IPS-18a (cell line): Measurements from ENCODE around the gene IP6K1.

Source experiments
- H3K27ac ChIP-seq: one replicate; pipeline ENCODE4 v1.5.1; 2013; ENCODE audit warnings: low read length
- H3K27me3 ChIP-seq: one replicate; pipeline ENCODE4 v1.6.1; 2013; ENCODE audit warnings: mild to moderate bottlenecking, low read length; ENCODE audit not compliant: control insufficient read depth, insufficient read depth
- H3K36me3 ChIP-seq: one replicate; pipeline ENCODE4 v1.6.1; 2013; ENCODE audit warnings: low read depth, low read length; ENCODE audit not compliant: control insufficient read depth
- H3K4me1 ChIP-seq: one replicate; pipeline ENCODE4 v1.6.1; 2013; ENCODE audit warnings: low read depth, low read length; ENCODE audit not compliant: control insufficient read depth
- H3K4me3 ChIP-seq: one replicate; pipeline ENCODE4 v1.5.1; 2013; ENCODE audit warnings: low read length
- H3K9ac ChIP-seq: one replicate; pipeline ENCODE4 v1.6.1; 2013; ENCODE audit warnings: mild to moderate bottlenecking, low read length, moderate library complexity
- H3K9me3 ChIP-seq: one replicate; pipeline ENCODE4 v1.6.1; 2013; ENCODE audit warnings: low read depth, low read length; ENCODE audit not compliant: control insufficient read depth

The IP6K1 gene

GRCh38 chr3:49712631-49713317, 73.6 kb downstream of the IP6K1 start:
- H3K27ac ChIP-seq, result no peak overlapping the region
- no peak overlapping the region for H3K4me3 ChIP-seq
- no peaks in the 10 kb centered on the region for H3K36me3 ChIP-seq
- no peaks in the 10 kb centered on the region for H3K9me3 ChIP-seq
- H3K4me1 ChIP-seq, result no peaks in the 10 kb centered on the region
- H3K9ac ChIP-seq, result no peak overlapping the region
- no peaks in the 10 kb centered on the region for H3K27me3 ChIP-seq

- no peak overlapping the region for H3K9ac ChIP-seq
- H3K4me3 ChIP-seq, result no peak overlapping the region
- no peaks in the 10 kb centered on the region for H3K27me3 ChIP-seq
- H3K36me3 ChIP-seq, result no peaks in the 10 kb centered on the region
- no peak overlapping the region for H3K27ac ChIP-seq
- no peaks in the 10 kb centered on the region for H3K9me3 ChIP-seq
- H3K4me1 ChIP-seq, result no peaks in the 10 kb centered on the region
Observed at GRCh38 chr3:49712166-49712565, 74.2 kb downstream of the IP6K1 start.

- no peak overlapping the region for H3K9ac ChIP-seq
- H3K4me1 ChIP-seq, result no peaks in the 10 kb centered on the region
- no peak overlapping the region for H3K27ac ChIP-seq
Observed at GRCh38 chr3:49711489-49711888, 74.9 kb downstream of the IP6K1 start.

GRCh38 chr3:49709852-49710251, 76.5 kb downstream of the IP6K1 start:
- H3K27ac ChIP-seq, result no peak overlapping the region

More at GRCh38 chr3:49711489-49711888, 74.9 kb downstream of the IP6K1 start:
- Histone ChIP-seq H3K4me3 (no peak overlapping the region), H3K9me3 (no peaks in the 10 kb centered on the region), H3K36me3 (no peaks in the 10 kb centered on the region), H3K27me3 (no peaks in the 10 kb centered on the region)

GRCh38 chr3:49707113-49707480, 79.2 kb downstream of the IP6K1 start:
- Histone ChIP-seq H3K27ac (no peak overlapping the region), H3K4me1 (no peaks in the 10 kb centered on the region), H3K9ac (no peak overlapping the region), H3K27me3 (no peaks in the 10 kb centered on the region), H3K4me3 (no peak overlapping the region), H3K9me3 (no peaks in the 10 kb centered on the region), H3K36me3 (peaks cover 8% of the 10 kb centered on the region)

More at GRCh38 chr3:49709852-49710251, 76.5 kb downstream of the IP6K1 start:
- no peaks in the 10 kb centered on the region for H3K27me3 ChIP-seq
- H3K9ac ChIP-seq, result no peak overlapping the region
- H3K36me3 ChIP-seq, result peaks cover 8% of the 10 kb centered on the region
- no peaks in the 10 kb centered on the region for H3K9me3 ChIP-seq
- H3K4me3 ChIP-seq, result no peak overlapping the region
- no peaks in the 10 kb centered on the region for H3K4me1 ChIP-seq

GRCh38 chr3:49706456-49707112, 79.8 kb downstream of the IP6K1 start:
- Histone ChIP-seq H3K9ac (no peak overlapping the region), H3K27ac (no peak overlapping the region), H3K36me3 (peaks cover 8% of the 10 kb centered on the region), H3K27me3 (no peaks in the 10 kb centered on the region), H3K4me3 (no peak overlapping the region), H3K4me1 (no peaks in the 10 kb centered on the region), H3K9me3 (no peaks in the 10 kb centered on the region)

- H3K4me3 ChIP-seq, result no peak overlapping the region
- no peaks in the 10 kb centered on the region for H3K4me1 ChIP-seq
- H3K27me3 ChIP-seq, result no peaks in the 10 kb centered on the region
- H3K36me3 ChIP-seq, result peaks cover 8% of the 10 kb centered on the region
- H3K27ac ChIP-seq, result no peak overlapping the region
- no peaks in the 10 kb centered on the region for H3K9me3 ChIP-seq
- no peak overlapping the region for H3K9ac ChIP-seq
Observed at GRCh38 chr3:49705390-49705960, 80.9 kb downstream of the IP6K1 start.

- Histone ChIP-seq H3K27me3 (no peaks in the 10 kb centered on the region), H3K4me1 (no peaks in the 10 kb centered on the region), H3K27ac (no peak overlapping the region), H3K9ac (no peak overlapping the region), H3K36me3 (peaks cover 8% of the 10 kb centered on the region), H3K4me3 (no peak overlapping the region), H3K9me3 (no peaks in the 10 kb centered on the region)
Observed at GRCh38 chr3:49704629-49705028, 81.7 kb downstream of the IP6K1 start.

- no peak overlapping the region for H3K9ac ChIP-seq
- no peak overlapping the region for H3K27ac ChIP-seq
- H3K36me3 ChIP-seq, result peaks cover 8% of the 10 kb centered on the region
- no peak overlapping the region for H3K4me3 ChIP-seq
- no peaks in the 10 kb centered on the region for H3K4me1 ChIP-seq
- no peaks in the 10 kb centered on the region for H3K9me3 ChIP-seq
- no peaks in the 10 kb centered on the region for H3K27me3 ChIP-seq
Observed at GRCh38 chr3:49703956-49704355, 82.4 kb downstream of the IP6K1 start.

GRCh38 chr3:49703443-49703927, 82.9 kb downstream of the IP6K1 start:
- Histone ChIP-seq H3K36me3 (peaks cover 8% of the 10 kb centered on the region), H3K27me3 (no peaks in the 10 kb centered on the region), H3K9me3 (no peaks in the 10 kb centered on the region), H3K4me3 (no peak overlapping the region), H3K27ac (no peak overlapping the region), H3K9ac (no peak overlapping the region), H3K4me1 (no peaks in the 10 kb centered on the region)

GRCh38 chr3:49702672-49703071, 83.7 kb downstream of the IP6K1 start:
- H3K9ac ChIP-seq, result no peak overlapping the region

More at GRCh38 chr3:49702672-49703071, 83.7 kb downstream of the IP6K1 start:
- H3K4me1 ChIP-seq, result no peaks in the 10 kb centered on the region
- H3K36me3 ChIP-seq, result peaks cover 8% of the 10 kb centered on the region
- no peak overlapping the region for H3K4me3 ChIP-seq
- H3K27me3 ChIP-seq, result no peaks in the 10 kb centered on the region
- no peak overlapping the region for H3K27ac ChIP-seq
- H3K9me3 ChIP-seq, result no peaks in the 10 kb centered on the region
